GM15510 (cell line): Measurements from ENCODE around the gene DNAAF5.

Experiments
- POLR2A ChIP-seq: IDR thresholded peaks from 3 replicates; pipeline ENCODE4 v1.6.1; 2011; ENCODE audit warnings: borderline replicate concordance; ENCODE audit not compliant: insufficient read length; ENCODE audit errors: extremely low read depth

DNAAF5 gene

DNA sequence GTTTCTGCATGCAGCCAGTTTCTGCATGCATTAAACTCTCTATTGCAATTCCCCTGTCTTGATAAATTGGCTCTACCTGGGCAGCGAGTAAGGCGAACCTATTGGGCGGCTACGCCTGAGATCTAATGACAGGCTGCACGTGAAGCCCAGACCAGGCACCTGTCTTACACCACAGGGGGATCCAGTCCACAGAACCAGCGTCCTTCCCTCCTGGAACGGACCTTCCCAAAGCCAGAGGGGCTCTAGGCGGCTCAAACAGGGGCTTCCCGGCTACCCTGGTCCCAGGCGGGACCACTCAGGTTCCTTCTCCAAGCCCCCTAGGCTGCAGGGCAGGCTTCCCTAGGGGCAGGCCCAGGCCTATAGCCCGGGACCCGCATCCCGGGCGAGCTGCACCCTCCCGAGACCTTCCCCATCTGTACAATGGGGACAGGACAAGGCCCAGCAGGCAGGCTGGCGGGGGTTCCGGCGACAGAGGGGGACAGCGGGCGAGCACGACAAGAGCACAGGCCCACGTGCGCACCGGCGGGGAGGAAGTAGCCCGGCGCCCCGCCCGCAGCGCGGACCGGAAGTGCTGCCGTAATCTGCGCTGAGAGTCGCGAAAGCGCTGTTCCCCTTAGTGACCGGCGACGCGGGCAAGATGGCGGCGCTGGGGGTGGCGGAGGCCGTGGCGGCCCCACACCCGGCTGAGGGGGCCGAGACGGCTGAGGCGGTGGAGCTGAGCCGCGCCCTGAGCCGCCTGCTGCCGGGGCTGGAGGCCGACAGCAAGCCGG is at the start of gene DNAAF5:
TSS of gene DNAAF5 (plus strand) at position 616 of the 770 bp plus-strand sequence. CDS start at position 638, 22 bp downstream.
- peak; percentile 78 for TF ChIP-seq POLR2A

DNA sequence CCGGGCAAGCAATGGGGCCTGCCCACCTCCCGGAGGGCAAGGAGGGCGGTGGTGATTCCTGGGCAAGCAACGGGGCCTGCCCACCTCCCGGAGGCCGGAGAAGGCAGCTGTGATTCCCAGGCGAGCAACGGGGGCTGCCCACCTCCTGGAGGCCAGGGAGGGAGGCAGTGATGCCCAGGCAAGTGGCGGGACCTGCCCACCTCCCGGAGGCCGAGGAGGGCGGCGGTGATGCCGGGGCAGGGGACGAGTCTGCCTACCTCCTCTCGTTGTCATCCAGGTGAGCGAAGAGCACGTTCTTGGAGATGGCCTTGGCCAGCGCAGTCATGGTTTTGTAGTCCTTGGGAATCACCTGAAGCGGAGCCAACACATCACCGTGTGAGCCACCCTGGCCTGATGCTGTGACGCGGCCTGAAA is 49.5 kb upstream of the DNAAF5 start:
- TF ChIP-seq POLR2A, result no peak

DNA sequence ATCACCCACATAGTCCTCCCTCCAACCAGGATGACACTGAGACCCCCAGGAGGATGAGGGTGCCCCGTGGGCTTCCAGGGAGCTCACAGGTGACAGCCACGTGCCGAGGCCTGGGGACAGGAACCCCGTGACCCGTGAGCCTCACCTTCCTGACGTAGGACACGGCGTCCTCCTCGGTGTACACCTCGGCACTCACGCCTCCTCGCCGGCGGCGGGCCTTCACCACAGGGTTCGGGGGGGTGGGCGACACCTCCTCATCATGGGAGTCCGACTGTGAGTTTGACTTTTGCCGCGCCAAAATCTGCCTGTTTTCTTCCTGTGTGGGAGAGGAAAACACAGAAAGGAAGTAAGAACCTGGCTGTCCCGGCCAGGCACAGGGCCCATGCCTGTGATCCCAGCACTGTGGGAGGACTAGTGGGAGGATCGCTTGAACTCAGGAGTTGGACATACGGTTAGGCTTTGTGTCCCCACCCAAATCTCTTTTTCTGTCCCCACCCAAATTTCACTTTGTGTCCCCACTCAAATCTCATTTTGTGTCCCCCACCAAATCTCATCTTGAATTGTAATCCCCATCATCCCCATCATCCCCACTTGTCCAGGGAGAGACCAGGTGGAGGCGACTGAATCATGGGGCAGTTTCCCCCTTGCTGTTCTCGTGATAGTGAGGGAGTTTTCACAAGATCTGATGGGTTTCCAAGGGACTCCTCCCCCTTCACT is 45.9 kb upstream of the DNAAF5 start:
- no peak for TF ChIP-seq POLR2A

DNA sequence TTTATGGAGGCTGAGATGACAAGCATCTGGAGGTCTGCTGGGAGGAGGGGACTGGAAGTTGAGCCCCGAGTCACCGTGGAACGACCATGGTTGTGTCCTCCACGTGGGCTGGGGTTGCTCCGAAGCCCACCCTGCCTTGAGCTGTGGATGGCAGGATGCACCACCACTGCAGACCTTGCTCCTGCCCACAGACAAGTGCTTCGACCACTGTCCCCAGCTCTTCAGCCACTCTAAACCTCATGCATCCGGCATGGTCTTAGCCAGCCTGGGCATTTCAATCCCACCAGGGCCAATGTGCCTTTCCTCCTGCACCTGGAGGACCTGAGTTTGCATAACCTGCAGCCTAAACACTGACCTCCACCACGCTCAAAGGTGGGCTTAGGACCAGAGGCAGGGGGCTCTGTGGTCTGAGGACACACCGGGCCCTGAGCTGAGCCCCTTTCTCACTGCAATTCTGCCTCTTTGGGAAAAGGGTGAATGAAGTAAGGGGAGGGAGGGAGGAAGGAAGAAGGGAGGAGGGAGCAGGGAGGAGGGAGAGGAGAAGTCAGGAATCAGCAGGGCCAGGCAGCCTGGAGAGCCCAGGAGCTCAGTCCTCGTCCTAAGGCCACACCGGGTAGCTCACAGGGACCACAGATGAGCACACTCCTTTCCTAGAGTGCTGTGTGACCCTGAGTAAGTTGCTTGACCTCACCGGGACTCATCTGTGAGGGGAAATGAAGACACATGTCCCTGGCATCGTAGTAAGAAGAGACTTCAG is 44.8 kb upstream of the DNAAF5 start:
- no peak for TF ChIP-seq POLR2A

DNA sequence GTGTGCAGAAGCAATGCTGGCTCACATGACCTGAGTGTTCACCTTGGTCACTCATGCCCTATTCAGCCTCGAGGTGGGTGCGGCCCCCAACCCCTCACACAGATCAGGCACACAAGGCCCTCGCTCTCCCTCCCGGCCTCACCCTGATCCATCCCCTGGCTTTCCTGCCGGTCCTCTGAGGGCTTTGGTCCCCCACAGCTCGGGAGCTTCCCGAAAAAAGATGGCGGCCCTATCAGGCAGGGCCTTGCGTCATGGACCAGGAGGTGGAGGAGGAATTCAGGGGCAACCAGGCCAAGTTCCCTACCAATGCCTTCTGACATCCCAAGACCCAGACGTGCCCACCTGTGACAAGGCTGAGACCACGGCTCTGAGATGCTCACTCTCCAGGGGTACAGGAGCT is 43.7 kb upstream of the DNAAF5 start:
- no peak for TF ChIP-seq POLR2A

DNA sequence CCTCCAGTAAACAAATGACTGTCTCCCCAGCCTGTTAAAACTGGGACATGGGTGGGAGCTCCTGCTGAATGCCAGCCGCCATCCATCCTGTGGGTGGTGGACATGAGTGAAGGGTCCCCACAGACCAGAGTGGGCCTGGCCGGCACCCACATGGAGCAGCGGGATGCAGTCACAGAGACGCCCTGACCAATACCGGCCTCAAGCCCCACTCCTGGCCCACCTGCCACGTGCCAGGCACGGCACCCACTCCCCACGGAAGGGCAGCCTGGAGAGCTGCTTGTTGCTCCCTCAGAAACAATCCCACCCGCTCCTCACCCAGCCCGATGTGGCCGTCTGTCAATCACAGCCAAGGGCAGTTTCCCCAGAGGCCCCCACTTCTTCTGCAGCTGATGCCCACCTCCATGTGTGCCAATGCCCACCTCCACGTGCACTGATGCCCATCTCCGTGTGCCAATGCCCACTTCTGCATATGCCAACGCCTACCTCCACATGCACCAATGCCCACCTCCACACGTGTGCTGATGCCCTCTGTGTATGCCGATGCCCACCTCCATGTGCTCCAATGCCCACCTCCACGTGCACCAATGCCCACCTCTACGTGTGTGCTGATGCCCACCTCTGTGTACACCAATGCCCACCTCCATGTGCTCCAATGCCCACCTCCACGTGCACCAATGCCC is 42.8 kb upstream of the DNAAF5 start:
- TF ChIP-seq POLR2A, result no peak

DNA sequence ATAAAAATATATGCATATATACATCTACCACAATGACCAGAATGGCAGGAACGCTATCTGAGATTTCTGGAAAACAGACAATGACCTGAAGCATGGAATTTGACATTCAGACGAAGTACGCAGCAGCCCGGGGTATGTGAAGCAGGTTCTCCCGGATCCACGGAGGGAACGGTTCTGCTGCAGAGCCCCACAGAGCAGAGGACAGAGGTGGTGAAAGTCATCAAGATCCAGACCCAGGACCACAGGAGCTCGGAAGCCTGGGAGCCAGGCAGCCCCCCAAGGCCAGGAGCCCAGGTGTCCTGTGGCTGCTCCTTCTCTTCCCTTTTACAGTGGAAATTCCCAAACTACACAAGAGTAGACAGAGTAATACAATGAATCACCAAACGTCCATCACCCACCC is 42.1 kb upstream of the DNAAF5 start:
- no peak for TF ChIP-seq POLR2A

DNA sequence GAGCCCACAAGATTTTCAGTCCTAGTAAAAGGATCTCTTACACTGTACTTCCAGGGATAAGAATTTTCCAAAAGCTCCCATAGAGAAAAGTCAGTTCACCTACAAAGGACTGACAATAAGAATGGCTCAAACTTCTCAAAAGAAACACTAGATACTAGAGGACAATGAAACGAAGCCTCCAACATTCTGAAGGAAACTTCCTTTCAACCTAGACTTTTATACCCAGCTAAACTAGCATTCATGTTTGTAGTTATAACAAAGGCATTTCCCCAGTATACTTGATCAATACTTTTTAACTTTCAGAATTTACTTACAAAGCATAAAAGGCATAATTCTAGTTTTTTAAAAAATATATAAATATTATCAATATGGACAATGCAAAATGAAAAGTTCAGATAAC is 41.0 kb upstream of the DNAAF5 start:
- no peak for TF ChIP-seq POLR2A

DNA sequence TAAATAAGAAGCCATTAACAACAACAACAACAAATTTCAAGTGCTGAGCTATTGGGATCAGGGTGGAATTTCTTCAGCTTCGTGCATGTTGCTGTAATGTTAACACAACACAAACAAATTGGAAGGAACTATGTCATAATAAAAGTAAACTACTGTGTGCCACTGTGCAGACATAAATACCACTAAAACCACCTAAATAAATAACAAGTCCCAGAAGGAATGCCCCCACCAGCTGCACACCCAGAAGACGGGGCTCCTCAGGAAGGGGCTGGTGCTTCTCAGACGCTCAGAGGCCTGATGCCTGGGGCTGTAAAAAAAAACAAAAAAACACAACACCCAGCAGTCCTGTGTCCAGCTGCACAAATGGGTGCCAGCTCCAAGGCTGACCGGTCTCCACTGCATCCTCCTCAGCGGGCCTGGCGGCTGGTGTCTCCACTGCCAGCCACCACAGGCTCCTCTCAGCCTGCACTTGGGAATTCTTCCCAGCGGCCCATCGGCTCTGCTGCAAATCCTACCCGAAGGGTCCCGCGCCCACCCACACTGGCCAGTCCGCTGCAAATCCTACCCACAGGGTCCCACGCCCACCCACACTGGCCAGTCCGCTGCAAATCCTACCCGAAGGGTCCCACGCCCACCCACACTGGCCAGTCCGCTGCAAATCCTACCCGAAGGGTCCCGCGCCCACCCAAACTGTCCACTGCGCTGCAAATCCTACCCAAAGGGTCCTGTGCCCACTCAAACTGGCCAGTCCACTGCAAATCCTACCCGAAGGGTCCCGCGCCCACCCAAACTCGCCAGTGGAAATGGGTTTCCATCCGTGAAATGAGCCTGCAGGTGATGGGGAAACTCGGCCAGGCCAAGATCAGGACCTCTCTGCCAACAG is 35.8 kb upstream of the DNAAF5 start:
- TF ChIP-seq POLR2A, result no peak

DNA sequence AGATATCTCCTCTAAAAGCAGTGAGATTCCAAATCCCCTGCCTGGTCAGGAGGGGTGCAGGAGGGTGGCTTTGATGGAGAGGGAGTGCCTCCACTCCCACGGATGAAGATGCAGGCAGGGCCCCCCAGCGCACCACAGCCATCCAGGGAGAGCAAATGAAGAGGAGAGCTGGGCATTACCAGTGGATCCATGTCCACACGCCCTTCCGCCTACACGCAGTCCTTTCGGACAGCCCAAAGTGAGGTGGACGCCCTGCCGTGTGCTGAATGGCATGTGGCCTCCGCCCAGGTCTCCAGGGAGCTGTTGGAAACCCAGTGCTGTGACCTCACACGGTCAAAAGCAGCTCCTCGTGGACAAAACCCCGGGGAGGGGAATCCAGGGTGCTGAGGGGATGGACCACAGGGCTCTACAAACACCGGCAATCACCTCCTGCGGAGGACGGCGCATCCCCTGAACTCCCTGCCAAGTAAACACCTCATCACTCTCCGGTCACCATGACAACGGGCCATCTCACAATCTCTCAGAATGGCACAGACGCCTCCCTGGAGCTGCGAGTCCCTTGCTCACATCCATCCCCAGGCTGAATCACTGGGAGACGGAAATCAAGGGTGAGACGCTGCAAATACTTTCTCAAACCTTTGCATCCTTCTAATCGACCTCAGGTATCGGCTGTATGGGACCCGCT is 35.0 kb upstream of the DNAAF5 start:
- no peak for TF ChIP-seq POLR2A

DNA sequence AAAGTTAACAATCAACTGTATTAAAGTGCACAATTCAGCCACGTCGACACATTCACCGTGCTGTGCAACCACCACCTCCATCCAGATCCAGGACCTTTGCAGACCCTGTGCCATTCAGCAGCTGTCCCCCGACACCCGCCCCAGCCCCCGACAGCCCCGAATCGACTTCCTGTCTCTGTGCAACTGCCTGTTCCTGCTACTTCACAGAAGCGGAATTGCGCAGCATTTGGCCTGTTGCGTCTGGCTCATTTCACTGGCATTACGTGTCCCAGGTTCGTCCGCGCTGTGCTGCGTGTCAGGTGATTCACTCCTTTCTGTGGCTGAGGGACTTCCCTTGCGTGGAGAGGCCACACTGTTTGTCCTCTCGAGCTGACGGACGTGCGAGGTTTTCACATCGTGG is 33.2 kb upstream of the DNAAF5 start:
- TF ChIP-seq POLR2A, result no peak

DNA sequence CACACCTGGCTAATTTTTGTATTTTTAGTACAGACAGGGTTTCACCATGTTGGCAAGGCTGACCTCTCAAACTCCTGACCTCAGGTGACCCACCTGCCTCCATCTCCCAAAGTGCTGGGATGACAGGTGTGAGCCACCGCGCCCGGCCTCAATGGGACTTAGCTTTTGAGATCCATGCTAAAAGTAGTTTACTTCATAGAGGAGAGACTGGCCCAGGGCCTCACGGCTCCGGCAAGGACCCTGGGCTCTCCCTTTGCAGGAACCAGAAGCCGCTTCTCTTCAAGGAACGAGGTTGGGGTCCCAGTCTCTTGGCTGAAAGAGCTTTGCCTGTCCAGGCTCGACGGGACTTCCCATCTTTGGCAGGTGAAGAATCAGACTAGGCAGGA is 30.1 kb upstream of the DNAAF5 start:
- no peak for TF ChIP-seq POLR2A

DNA sequence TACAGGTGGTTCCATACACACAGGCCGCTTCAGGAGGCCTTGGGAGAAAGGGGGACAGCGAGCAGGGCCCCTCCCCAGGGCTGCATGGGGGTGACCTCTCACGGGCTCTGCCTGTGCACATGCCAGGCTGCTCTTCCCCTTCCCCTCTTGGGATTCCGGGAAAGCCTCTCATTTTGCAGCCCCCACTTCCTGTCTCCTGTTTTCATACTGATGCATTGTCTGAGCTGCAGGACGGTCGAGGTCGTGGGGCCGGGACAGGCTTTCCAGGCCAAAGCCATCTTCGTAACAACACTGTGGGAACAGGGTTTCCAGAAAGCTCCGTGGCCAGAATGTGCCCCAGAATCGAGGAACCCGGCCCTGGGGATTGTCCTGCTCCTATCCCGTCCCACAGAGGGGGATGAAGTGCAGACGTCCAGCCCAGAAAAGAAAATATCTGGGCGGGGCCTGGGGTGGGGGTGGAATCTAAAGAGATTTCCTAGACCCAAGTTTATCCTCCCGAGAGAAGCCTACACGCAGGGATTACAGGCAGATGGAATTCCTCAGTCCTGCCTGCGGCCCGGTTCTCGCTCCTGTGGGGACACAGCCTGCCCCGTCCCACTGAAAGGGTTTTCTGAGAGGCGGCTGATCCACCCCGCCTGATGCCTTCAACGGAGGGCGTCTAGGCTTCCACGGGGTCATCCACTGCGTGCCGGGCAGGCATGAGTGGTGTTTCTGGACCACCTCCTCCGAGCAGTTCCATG is 29.5 kb upstream of the DNAAF5 start:
- no peak for TF ChIP-seq POLR2A
